WTC11 (cell line): ENCODE data around the gene DHX30. TPM values are rescaled to one million over a fixed set of nuclear protein-coding genes. Genes with fewer than 3 reads are reported as not detected.

ENCODE experiments used
- ATAC-seq: fragments of 200-7000 bp; cut with Tn5 transposase; 2 replicates; pipeline ENCODE4 v1.10.0; 2021; ENCODE audit warnings: mild to moderate bottlenecking, moderate library complexity
- CTCF ChIA-PET: fragments of 300-600 bp; sonication (Branson Sonifier 250); formaldehyde crosslinking; loops from one replicate; lab custom pipeline; 2021; ENCODE audit warnings: antibody characterized with exemption; lab: Charles Lee
- POLR2A ChIA-PET: fragments of 350-600 bp; sonication (Branson Sonifier 250); formaldehyde crosslinking; loops from one replicate; lab custom pipeline; 2021; ENCODE audit warnings: antibody characterized with exemption; lab: Charles Lee
- DNase-seq: peaks from one replicate; pipeline ENCODE4 v3.0.0; 2021; ENCODE audit warnings: low spot score
- H3K27ac Mint-ChIP-seq: 2 replicates; pipeline ENCODE4 v1.8.0; 2021; ENCODE audit warnings: mixed read lengths
- H3K27me3 Mint-ChIP-seq: 2 replicates; pipeline ENCODE4 v1.8.0; 2021; ENCODE audit warnings: low read depth, mild to moderate bottlenecking, moderate library complexity, mixed read lengths
- H3K36me3 Mint-ChIP-seq: 2 replicates; pipeline ENCODE4 v1.8.0; 2021; ENCODE audit warnings: mixed read lengths
- H3K4me1 Mint-ChIP-seq: 2 replicates; pipeline ENCODE4 v1.8.0; 2022; ENCODE audit warnings: mixed read lengths
- H3K4me3 Mint-ChIP-seq: 2 replicates; pipeline ENCODE4 v1.8.0; 2021; ENCODE audit warnings: mild to moderate bottlenecking, moderate library complexity, mixed read lengths
- H3K9me3 Mint-ChIP-seq: 2 replicates; pipeline ENCODE4 v1.8.0; 2021; ENCODE audit warnings: mixed read lengths
- ELF4 ChIP-seq: sonication (generic); formaldehyde crosslinking; IDR thresholded peaks from 2 replicates; pipeline ENCODE4 v1.8.1; 2022; ENCODE audit warnings: low read depth, mild to moderate bottlenecking, moderate library complexity, missing genetic modification reagents
- GTF2I ChIP-seq: fragments of 250-450 bp; sonication (Bioruptor Pico); conservative IDR thresholded peaks from 2 replicates; pipeline ENCODE4 v1.4.0; 2021; ENCODE audit warnings: mild to moderate bottlenecking
- HMGA2 ChIP-seq: fragments of 250-450 bp; sonication (Bioruptor Pico); IDR thresholded peaks from 2 replicates; pipeline ENCODE4 v1.4.0; 2021; ENCODE audit warnings: mild to moderate bottlenecking, moderate library complexity
- JAZF1 ChIP-seq: fragments of 250-450 bp; sonication (Bioruptor Pico); IDR thresholded peaks from 2 replicates; pipeline ENCODE4 v1.9.0; 2021; ENCODE audit warnings: moderate library complexity, mild to moderate bottlenecking, inconsistent platforms
- JUN ChIP-seq: sonication (generic); formaldehyde crosslinking; IDR thresholded peaks from 2 replicates; pipeline ENCODE4 v1.8.0; 2023; ENCODE audit warnings: mild to moderate bottlenecking, missing genetic modification reagents
- OVOL2 ChIP-seq: fragments of 250-450 bp; sonication (Bioruptor Pico); IDR thresholded peaks from 2 replicates; pipeline ENCODE4 v1.9.0; 2021; ENCODE audit warnings: mild to moderate bottlenecking, borderline replicate concordance
- PRRX2 ChIP-seq: fragments of 250-450 bp; sonication (Bioruptor Pico); IDR thresholded peaks from 2 replicates; pipeline ENCODE4 v1.8.0; 2021; ENCODE audit warnings: mild to moderate bottlenecking
- SMAD3 ChIP-seq: sonication (generic); formaldehyde crosslinking; IDR thresholded peaks from 2 replicates; pipeline ENCODE4 v1.8.0; 2022; ENCODE audit warnings: missing genetic modification reagents, mild to moderate bottlenecking, borderline replicate concordance
- SMAD4 ChIP-seq: sonication (generic); formaldehyde crosslinking; IDR thresholded peaks from 2 replicates; pipeline ENCODE4 v1.8.0; 2022; ENCODE audit warnings: mild to moderate bottlenecking, missing genetic modification reagents
- TCF7 ChIP-seq: sonication (generic); formaldehyde crosslinking; IDR thresholded peaks from 2 replicates; pipeline ENCODE4 v1.8.0; 2022; ENCODE audit warnings: mild to moderate bottlenecking, low read depth, missing genetic modification reagents, moderate library complexity
- TP53 ChIP-seq: sonication (generic); formaldehyde crosslinking; IDR thresholded peaks from 2 replicates; pipeline ENCODE4 v1.8.1; 2023; ENCODE audit warnings: mild to moderate bottlenecking, missing genetic modification reagents
- ZBTB21 ChIP-seq: sonication (generic); formaldehyde crosslinking; IDR thresholded peaks from 2 replicates; pipeline ENCODE4 v1.8.1; 2023; ENCODE audit warnings: mild to moderate bottlenecking, missing genetic modification reagents, borderline replicate concordance
- ZNF317 ChIP-seq: sonication (generic); formaldehyde crosslinking; IDR thresholded peaks from 2 replicates; pipeline ENCODE4 v1.8.1; 2023; ENCODE audit warnings: low read depth, mild to moderate bottlenecking, moderate library complexity, missing genetic modification reagents, borderline replicate concordance
- ZNF396 ChIP-seq: fragments of 250-450 bp; sonication (Bioruptor Pico); IDR thresholded peaks from 2 replicates; pipeline ENCODE4 v1.8.0; 2021; ENCODE audit warnings: mild to moderate bottlenecking, moderate library complexity, borderline replicate concordance
- ZNF671 ChIP-seq: fragments of 250-450 bp; sonication (Bioruptor Pico); IDR thresholded peaks from 2 replicates; pipeline ENCODE4 v1.8.0; 2021; ENCODE audit warnings: mild to moderate bottlenecking
- total RNA-seq: library from RNA; stranded (reverse); gene quantifications from 3 replicates; pipeline ENCODE4 v1.2.3, GENCODE V29; 2021
- TF ChIP-seq, protein P1 (sequence below): sonication (generic); formaldehyde crosslinking; IDR thresholded peaks from 2 replicates; pipeline ENCODE4 v1.8.1; 2023; ENCODE audit warnings: mild to moderate bottlenecking, missing genetic modification reagents, moderate library complexity
- TF ChIP-seq, protein P2 (sequence below): sonication (generic); formaldehyde crosslinking; IDR thresholded peaks from 2 replicates; pipeline ENCODE4 v1.8.1; 2022; ENCODE audit warnings: mild to moderate bottlenecking, moderate library complexity, missing genetic modification reagents
- TF ChIP-seq, protein P3 (sequence below): sonication (generic); formaldehyde crosslinking; conservative IDR thresholded peaks from 2 replicates; pipeline ENCODE4 v1.8.1; 2023; ENCODE audit warnings: mild to moderate bottlenecking, low read depth, missing genetic modification reagents, moderate library complexity
- TF ChIP-seq, protein P4 (sequence below): sonication (generic); formaldehyde crosslinking; IDR thresholded peaks from 2 replicates; pipeline ENCODE4 v1.8.1; 2023; ENCODE audit warnings: mild to moderate bottlenecking, missing genetic modification reagents, borderline replicate concordance
- TF ChIP-seq, protein P5 (sequence below): sonication (generic); formaldehyde crosslinking; IDR thresholded peaks from 2 replicates; pipeline ENCODE4 v1.8.1; 2022; ENCODE audit warnings: low read depth, missing genetic modification reagents, borderline replicate concordance

Gene DHX30
- total RNA-seq, 1 experiment from 2014 or later, result 98.1 TPM

DNA sequence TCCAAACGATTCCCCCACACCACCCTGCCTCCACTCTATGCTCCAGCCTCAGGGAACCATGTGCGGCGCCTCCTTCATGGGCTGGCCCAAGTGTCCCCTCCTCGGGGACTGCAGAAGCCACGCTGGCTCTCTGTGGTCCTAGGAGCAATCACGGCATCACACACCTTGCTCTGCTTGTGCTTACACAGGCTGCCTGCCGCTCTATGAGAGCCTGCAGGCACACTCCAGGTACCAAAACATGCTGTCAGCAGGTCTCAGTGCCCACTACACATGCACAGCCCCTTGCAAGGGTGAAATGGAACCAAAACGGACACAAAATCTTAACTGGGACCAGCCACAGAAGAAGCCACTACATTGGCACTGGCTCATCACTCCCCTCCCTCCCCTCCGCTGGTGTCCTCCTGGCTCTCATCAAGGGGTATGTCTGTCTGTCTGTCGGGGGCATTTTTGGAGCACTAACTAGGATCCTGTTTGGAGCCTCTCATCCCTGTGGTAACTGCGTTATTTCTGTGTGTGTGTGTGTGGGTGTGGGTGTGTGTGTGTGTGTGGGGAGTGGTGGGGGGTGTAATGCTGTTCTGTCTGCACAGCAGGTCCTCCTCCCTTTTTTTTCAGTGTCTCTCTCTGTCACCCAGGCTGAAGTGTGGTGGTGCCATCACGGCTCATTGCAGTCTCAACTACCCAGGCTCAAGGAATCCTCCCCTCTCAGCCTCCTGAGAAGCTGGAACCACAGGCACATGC lies 60.6 kb downstream of the DHX30 start:
- Mint-ChIP-seq H3K27ac (no peak overlapping the region), H3K4me3 (no peak overlapping the region), H3K36me3 (peaks cover 32% of the 10 kb centered on the region), H3K27me3 (no peaks in the 10 kb centered on the region), H3K9me3 (no peaks in the 10 kb centered on the region), H3K4me1 (no peaks in the 10 kb centered on the region)
- ChIA-PET CTCF (interaction anchor here (1.1 to 2.7 kb wide), 3 partner anchors 26 to 295 kb away, joined by 4 to 11 read pairs (median 5); no protein-coding TSS in a partner anchor), POLR2A (no interaction called here)
- DNase-seq (no peak), ATAC-seq (no peak)
- TF ChIP-seq SMAD3 (CRISPR knock-in tag), result no peak
- no peak for TF ChIP-seq JUN

DNA sequence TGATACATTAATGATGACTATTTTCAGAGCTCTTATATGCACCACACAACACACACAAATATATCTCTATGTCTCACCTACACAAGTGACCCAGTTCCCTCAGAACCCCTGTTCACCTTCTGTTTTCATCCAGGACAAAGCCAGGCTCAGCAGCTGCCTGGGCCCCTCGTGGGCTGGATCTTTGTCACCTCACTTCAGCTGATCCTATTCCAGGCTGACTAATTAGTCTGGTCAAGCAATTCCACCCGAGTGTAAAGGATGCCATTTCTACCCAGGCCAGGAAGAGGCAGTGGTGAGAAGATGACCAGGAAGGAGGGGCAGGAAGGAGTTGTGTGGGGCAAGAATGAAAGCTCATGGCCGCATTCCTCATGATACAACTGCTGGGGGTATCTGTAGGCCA lies 62.3 kb downstream of the DHX30 start:
- TF ChIP-seq JAZF1 (CRISPR knock-in tag) (no peak), HMGA2 (CRISPR knock-in tag) (no peak), ZNF396 (CRISPR knock-in tag) (no peak), TCF7 (CRISPR knock-in tag) (no peak), ZBTB21 (CRISPR knock-in tag) (no peak), PRRX2 (CRISPR knock-in tag) (no peak), ZNF671 (CRISPR knock-in tag) (no peak)
- TF ChIP-seq, protein P1, sequence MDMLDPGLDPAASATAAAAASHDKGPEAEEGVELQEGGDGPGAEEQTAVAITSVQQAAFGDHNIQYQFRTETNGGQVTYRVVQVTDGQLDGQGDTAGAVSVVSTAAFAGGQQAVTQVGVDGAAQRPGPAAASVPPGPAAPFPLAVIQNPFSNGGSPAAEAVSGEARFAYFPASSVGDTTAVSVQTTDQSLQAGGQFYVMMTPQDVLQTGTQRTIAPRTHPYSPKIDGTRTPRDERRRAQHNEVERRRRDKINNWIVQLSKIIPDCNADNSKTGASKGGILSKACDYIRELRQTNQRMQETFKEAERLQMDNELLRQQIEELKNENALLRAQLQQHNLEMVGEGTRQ (CRISPR knock-in tag), result no peak
- TF ChIP-seq, protein P2, sequence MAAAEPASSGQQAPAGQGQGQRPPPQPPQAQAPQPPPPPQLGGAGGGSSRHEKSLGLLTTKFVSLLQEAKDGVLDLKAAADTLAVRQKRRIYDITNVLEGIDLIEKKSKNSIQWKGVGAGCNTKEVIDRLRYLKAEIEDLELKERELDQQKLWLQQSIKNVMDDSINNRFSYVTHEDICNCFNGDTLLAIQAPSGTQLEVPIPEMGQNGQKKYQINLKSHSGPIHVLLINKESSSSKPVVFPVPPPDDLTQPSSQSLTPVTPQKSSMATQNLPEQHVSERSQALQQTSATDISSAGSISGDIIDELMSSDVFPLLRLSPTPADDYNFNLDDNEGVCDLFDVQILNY, result no peak
- TF ChIP-seq, protein P3, sequence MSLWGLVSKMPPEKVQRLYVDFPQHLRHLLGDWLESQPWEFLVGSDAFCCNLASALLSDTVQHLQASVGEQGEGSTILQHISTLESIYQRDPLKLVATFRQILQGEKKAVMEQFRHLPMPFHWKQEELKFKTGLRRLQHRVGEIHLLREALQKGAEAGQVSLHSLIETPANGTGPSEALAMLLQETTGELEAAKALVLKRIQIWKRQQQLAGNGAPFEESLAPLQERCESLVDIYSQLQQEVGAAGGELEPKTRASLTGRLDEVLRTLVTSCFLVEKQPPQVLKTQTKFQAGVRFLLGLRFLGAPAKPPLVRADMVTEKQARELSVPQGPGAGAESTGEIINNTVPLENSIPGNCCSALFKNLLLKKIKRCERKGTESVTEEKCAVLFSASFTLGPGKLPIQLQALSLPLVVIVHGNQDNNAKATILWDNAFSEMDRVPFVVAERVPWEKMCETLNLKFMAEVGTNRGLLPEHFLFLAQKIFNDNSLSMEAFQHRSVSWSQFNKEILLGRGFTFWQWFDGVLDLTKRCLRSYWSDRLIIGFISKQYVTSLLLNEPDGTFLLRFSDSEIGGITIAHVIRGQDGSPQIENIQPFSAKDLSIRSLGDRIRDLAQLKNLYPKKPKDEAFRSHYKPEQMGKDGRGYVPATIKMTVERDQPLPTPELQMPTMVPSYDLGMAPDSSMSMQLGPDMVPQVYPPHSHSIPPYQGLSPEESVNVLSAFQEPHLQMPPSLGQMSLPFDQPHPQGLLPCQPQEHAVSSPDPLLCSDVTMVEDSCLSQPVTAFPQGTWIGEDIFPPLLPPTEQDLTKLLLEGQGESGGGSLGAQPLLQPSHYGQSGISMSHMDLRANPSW (CRISPR knock-in tag), result no peak
- TF ChIP-seq, all 79 proteins: peak for 0
- Mint-ChIP-seq H3K27me3 (no peaks in the 10 kb centered on the region), H3K4me1 (no peaks in the 10 kb centered on the region), H3K4me3 (no peak overlapping the region), H3K27ac (peak overlapping the region; percentile 85), H3K9me3 (no peaks in the 10 kb centered on the region), H3K36me3 (peaks cover 48% of the 10 kb centered on the region)
- peak; percentile 63 for ATAC-seq
- POLR2A ChIA-PET, result no interaction called here
- DNase-seq, result no peak
- CTCF ChIA-PET, result interaction anchor here (1.0 to 4.1 kb wide), 7 partner anchors 15 to 293 kb away, joined by 3 to 30 read pairs (median 5); no protein-coding TSS in a partner anchor

DNA sequence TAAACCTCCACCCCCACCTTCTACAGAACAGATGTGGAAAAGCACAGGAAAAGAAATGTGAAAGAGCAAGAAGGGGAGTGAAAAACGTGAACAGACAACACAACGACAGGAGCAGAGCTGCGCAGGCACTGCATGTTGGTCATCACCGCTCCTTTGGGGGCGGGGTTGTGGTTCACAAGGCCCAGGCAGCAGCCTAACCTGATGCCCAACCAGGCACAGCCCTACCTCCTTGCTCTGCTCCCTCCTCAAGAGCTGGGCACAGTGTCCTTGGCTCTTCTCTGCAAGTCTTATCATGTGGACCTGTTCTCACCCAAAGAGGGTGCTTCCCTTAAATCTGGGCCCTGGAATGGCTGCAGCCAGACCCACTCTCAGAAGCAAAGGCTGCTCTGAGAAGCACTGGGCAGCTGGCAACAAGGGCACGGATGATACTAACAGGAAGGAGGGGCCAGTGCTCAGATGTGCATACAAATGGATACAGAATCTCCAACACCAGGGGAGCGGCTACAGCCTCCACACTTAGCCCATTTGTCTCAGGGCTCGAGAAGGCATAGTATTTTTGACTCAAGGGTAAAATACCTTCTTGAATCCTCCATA lies 64.6 kb downstream of the DHX30 start:
- Mint-ChIP-seq H3K4me3 (no peak overlapping the region), H3K9me3 (no peaks in the 10 kb centered on the region), H3K27me3 (no peaks in the 10 kb centered on the region), H3K36me3 (peaks cover 66% of the 10 kb centered on the region), H3K4me1 (no peaks in the 10 kb centered on the region), H3K27ac (no peak overlapping the region)
- no peak for ATAC-seq
- ChIA-PET POLR2A (no interaction called here), CTCF (interaction anchor here (4.1 kb wide), 1 partner anchor 284 kb away, joined by 30 read pairs; no protein-coding TSS in a partner anchor)
- no peak for DNase-seq
- TF ChIP-seq ELF4 (CRISPR knock-in tag), result no peak
- TF ChIP-seq, protein P4, sequence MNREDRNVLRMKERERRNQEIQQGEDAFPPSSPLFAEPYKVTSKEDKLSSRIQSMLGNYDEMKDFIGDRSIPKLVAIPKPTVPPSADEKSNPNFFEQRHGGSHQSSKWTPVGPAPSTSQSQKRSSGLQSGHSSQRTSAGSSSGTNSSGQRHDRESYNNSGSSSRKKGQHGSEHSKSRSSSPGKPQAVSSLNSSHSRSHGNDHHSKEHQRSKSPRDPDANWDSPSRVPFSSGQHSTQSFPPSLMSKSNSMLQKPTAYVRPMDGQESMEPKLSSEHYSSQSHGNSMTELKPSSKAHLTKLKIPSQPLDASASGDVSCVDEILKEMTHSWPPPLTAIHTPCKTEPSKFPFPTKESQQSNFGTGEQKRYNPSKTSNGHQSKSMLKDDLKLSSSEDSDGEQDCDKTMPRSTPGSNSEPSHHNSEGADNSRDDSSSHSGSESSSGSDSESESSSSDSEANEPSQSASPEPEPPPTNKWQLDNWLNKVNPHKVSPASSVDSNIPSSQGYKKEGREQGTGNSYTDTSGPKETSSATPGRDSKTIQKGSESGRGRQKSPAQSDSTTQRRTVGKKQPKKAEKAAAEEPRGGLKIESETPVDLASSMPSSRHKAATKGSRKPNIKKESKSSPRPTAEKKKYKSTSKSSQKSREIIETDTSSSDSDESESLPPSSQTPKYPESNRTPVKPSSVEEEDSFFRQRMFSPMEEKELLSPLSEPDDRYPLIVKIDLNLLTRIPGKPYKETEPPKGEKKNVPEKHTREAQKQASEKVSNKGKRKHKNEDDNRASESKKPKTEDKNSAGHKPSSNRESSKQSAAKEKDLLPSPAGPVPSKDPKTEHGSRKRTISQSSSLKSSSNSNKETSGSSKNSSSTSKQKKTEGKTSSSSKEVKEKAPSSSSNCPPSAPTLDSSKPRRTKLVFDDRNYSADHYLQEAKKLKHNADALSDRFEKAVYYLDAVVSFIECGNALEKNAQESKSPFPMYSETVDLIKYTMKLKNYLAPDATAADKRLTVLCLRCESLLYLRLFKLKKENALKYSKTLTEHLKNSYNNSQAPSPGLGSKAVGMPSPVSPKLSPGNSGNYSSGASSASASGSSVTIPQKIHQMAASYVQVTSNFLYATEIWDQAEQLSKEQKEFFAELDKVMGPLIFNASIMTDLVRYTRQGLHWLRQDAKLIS (CRISPR knock-in tag), result no peak
- TF ChIP-seq OVOL2 (CRISPR knock-in tag), result no peak
- TF ChIP-seq GTF2I (CRISPR knock-in tag), result no peak
- TF ChIP-seq, protein P5, sequence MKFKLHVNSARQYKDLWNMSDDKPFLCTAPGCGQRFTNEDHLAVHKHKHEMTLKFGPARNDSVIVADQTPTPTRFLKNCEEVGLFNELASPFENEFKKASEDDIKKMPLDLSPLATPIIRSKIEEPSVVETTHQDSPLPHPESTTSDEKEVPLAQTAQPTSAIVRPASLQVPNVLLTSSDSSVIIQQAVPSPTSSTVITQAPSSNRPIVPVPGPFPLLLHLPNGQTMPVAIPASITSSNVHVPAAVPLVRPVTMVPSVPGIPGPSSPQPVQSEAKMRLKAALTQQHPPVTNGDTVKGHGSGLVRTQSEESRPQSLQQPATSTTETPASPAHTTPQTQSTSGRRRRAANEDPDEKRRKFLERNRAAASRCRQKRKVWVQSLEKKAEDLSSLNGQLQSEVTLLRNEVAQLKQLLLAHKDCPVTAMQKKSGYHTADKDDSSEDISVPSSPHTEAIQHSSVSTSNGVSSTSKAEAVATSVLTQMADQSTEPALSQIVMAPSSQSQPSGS (CRISPR knock-in tag), result no peak
- TF ChIP-seq SMAD4 (CRISPR knock-in tag), result no peak
- no peak for TF ChIP-seq ZNF317 (CRISPR knock-in tag)
- TF ChIP-seq ZNF671 (CRISPR knock-in tag), result no peak
- TF ChIP-seq, protein P1 (CRISPR knock-in tag), result no peak
- TF ChIP-seq TP53, result no peak
